WERI-Rb-1 (cell line): ENCODE results near the gene ALG11.

Source experiments
- DNase-seq: peaks from one replicate; pipeline ENCODE4 v3.0.0-alpha.2; 2020
- H3K27ac ChIP-seq: fragments of 250-450 bp; sonication (Bioruptor Pico); 2 replicates; pipeline ENCODE4 v1.5.1; 2020; ENCODE audit warnings: mild to moderate bottlenecking, moderate library complexity
- H3K27me3 ChIP-seq: fragments of 250-450 bp; sonication (Bioruptor Pico); 2 replicates; pipeline ENCODE4 v1.5.1; 2021; ENCODE audit warnings: mild to moderate bottlenecking, low read depth, moderate library complexity; ENCODE audit not compliant: insufficient read depth, severe bottlenecking
- H3K36me3 ChIP-seq: fragments of 250-450 bp; sonication (Bioruptor Pico); 2 replicates; pipeline ENCODE4 v1.5.1; 2020; ENCODE audit warnings: mild to moderate bottlenecking, moderate library complexity
- H3K4me3 ChIP-seq: 2 replicates; pipeline ENCODE4 v1.5.1; 2011; ENCODE audit warnings: low read depth, mild to moderate bottlenecking, control low read depth, low read length
- H3K9me3 ChIP-seq: fragments of 250-450 bp; sonication (Bioruptor Pico); 2 replicates; pipeline ENCODE4 v1.5.1; 2021; ENCODE audit warnings: mild to moderate bottlenecking, moderate library complexity; ENCODE audit not compliant: severe bottlenecking
- TF ChIP-seq, protein P1 (sequence below): IDR thresholded peaks from 2 replicates; pipeline ENCODE4 v1.5.1; 2011; ENCODE audit warnings: low read depth, mild to moderate bottlenecking, control low read depth, inconsistent platforms, low read length

The ALG11 gene

GRCh38 chr13:51996641-51997040, 15.6 kb upstream of the ALG11 start:
- H3K9me3 ChIP-seq = no peaks in the 10 kb centered on the region
- no peak overlapping the region for H3K4me3 ChIP-seq
- no peaks in the 10 kb centered on the region for H3K36me3 ChIP-seq
- no peak for DNase-seq
- TF ChIP-seq, protein P1, sequence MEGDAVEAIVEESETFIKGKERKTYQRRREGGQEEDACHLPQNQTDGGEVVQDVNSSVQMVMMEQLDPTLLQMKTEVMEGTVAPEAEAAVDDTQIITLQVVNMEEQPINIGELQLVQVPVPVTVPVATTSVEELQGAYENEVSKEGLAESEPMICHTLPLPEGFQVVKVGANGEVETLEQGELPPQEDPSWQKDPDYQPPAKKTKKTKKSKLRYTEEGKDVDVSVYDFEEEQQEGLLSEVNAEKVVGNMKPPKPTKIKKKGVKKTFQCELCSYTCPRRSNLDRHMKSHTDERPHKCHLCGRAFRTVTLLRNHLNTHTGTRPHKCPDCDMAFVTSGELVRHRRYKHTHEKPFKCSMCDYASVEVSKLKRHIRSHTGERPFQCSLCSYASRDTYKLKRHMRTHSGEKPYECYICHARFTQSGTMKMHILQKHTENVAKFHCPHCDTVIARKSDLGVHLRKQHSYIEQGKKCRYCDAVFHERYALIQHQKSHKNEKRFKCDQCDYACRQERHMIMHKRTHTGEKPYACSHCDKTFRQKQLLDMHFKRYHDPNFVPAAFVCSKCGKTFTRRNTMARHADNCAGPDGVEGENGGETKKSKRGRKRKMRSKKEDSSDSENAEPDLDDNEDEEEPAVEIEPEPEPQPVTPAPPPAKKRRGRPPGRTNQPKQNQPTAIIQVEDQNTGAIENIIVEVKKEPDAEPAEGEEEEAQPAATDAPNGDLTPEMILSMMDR = no peak
- H3K27me3 ChIP-seq = no peaks in the 10 kb centered on the region
- no peak overlapping the region for H3K27ac ChIP-seq

DNA sequence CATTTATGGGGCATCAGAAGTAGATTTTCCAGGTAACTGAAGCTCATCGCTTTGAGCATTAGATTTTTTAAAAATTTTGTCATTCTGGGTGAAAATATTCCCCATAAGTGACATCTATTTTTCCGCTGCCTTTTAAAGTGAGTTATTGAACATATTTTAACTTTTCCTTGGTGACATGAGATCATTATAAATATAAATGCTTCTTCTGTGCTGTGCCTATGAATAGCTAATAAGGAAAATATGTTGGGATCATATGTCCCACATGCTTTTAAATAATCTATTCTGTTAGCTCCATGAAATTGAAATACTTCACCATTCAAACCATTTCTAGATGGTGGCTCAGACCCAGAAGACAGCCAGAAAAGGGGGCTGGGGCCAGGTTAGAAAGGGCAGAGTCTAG, 15.0 kb upstream of the ALG11 start:
- H3K27me3 ChIP-seq = no peaks in the 10 kb centered on the region
- no peak overlapping the region for H3K27ac ChIP-seq
- TF ChIP-seq, protein P1 = no peak
- no peak for DNase-seq
- no peaks in the 10 kb centered on the region for H3K36me3 ChIP-seq
- no peak overlapping the region for H3K4me3 ChIP-seq
- H3K9me3 ChIP-seq = no peaks in the 10 kb centered on the region

- peak; percentile 71 for DNase-seq
- Histone ChIP-seq H3K27me3 (no peaks in the 10 kb centered on the region), H3K9me3 (no peaks in the 10 kb centered on the region), H3K27ac (peak overlapping the region; percentile 27), H3K4me3 (no peak overlapping the region), H3K36me3 (no peaks in the 10 kb centered on the region)
- TF ChIP-seq, protein P1 = no peak
These were observed 14.4 kb upstream of the ALG11 start for GRCh38 chr13:51997641-51998330.

DNA sequence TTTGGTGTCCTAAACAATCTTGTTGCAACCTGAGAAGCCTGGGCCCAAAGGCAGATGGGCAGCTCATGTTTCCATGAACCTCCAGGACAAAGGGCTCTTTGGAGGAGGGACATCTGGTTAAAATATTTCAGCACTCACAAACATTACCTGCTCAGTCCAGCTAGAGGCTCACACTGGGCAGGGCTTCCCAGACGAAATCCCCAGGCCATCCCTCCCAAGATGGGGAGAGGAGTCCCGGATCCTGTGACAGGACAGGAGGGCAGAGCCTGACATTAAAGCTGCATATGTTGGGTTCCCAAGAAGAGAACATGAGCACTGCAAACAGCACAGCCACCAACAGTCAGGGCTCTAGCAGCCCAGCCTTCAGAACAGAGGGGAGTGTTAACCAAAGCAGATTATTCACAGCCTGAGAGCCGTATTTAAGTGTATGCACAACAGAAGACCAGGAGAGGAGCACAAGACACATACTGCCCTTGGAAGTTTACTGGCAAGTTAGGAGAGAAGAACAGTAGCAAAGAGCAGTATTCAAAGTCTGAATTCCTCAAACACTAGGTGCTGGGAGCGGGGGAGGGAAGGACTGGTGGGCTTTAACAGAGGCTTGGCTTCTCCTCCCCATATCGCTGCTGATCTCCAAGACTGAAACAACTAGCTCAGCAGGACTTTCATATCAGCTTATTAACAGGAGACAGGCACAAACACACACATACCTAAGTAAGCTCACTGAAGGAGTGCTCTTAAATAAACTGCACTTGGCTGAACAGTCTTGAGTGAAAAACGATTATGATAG, 13.3 kb upstream of the ALG11 start:
- Histone ChIP-seq H3K9me3 (no peaks in the 10 kb centered on the region), H3K4me3 (no peak overlapping the region), H3K27ac (peak overlapping the region; percentile 27), H3K27me3 (no peaks in the 10 kb centered on the region), H3K36me3 (no peaks in the 10 kb centered on the region)
- DNase-seq = peak; percentile 12
- TF ChIP-seq, protein P1 = no peak

DNA sequence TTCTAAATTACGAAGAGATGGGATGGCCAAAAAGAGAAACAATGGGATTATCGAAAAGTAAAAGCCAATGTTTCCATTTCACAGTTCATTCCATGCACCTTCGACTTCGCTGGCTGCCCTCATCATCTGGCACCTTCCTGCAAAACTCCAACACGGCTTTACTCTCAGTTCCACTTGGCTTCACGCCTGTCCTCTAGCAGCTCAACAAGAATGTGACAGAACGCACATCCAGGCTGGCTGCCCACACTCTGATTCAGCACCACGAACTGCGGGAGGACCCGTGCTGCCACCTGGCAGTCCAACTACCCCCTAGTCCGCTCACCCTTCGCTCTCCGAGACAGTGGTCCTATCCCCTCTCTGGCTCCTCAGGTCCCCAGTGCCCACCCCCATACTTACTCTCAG, 12.7 kb upstream of the ALG11 start:
- no peak for DNase-seq
- Histone ChIP-seq H3K27me3 (no peaks in the 10 kb centered on the region), H3K9me3 (no peaks in the 10 kb centered on the region), H3K4me3 (no peak overlapping the region), H3K36me3 (no peaks in the 10 kb centered on the region), H3K27ac (no peak overlapping the region)
- TF ChIP-seq, protein P1 = no peak
